Left kidney (tissue), 2 donors: Measurements from ENCODE around the gene RNF11. TPM values are rescaled to one million over a fixed set of nuclear protein-coding genes. Genes with fewer than 3 reads are reported as not detected.

Experiments used
- DNase-seq: peaks from one replicate; pipeline ENCODE4 v3.0.0-alpha.2; 2013
- polyA plus RNA-seq: library from polyadenylated mRNA; unstranded; fragments of 120-200 nt; gene quantifications from one replicate; pipeline ENCODE4 v1.2.1, GENCODE V29; 2013; ENCODE audit not compliant: insufficient read length

RNF11 gene
- polyA plus RNA-seq, 1 donor = 119 TPM

DNA sequence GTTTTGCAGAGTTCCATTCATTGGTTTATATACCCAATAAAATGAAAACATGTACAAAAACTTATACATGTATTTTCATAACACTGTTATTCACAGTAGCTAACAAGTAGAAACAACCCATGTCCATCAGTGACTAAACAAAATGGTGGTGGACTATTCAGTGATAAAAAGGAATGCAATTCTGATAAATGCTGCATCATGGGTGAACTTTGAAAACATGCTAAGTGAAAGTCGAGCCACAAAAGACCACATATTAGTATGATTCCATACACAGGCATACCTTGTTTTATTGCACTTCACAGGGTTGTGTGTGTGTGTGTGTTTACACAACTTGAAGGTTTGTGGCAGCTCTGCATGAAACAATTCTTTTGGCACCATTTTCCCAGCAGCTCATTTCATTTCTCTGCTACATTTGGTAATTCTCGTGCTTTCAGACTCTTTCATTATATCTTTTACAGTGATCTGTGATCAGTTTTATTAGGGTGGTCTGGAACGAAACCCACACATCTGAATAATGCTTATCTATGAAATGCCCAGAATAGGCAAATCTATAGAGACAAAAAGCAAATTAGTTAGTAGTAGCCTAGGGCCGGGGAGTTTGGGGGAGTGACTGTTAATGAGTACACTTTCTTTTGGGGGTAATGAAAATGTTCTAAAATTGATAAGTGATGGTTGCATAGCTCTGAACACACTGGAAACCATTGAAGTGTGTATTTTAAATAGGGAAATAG is 27.2 kb downstream of the RNF11 start:
- no peak for DNase-seq

- DNase-seq = no peak
These were observed 28.4 kb downstream of the RNF11 start for GRCh38 chr1:51264451-51264850.

DNA sequence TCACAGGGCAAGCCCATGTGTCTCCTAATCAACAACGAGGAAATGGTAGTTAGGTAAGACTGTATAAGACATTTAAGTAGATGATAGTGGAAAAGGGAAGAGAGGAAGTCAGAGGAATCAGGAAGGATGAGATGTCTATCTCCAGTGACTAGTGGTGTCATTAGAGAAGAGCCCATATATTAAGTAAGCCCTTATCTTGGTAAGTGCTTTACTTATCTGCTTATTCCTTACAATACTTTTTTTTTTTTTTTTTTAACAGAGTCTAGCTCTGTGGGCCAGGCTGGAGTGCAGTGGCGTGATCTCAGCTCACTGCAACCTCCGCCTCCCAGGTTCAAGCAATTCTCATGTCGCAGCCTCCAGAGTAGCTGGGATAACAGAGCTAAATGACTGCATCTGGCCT is 29.5 kb downstream of the RNF11 start:
- no peak for DNase-seq

DNA sequence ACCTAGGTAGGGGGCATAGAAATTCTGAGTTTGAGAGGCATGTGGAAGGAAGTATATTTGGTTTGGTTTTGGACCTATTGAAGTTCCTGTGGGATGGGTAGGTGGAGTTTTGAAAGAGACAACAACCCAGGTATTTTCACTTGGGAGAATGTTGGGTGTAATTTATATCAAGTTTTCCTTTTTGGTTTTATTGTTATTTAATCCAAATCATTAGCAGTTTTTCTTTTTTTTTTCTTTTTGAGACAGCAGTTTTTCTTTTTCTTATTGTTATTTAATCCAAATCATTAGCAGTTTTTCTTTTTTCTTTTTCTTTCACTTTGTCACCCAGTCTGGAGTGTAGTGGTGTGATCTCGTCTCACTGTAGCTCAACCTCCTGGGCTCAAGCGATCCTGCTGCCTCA is 30.1 kb downstream of the RNF11 start:
- no peak for DNase-seq

- DNase-seq = no peak
These were observed 30.7 kb downstream of the RNF11 start for GRCh38 chr1:51266791-51267190.

DNA sequence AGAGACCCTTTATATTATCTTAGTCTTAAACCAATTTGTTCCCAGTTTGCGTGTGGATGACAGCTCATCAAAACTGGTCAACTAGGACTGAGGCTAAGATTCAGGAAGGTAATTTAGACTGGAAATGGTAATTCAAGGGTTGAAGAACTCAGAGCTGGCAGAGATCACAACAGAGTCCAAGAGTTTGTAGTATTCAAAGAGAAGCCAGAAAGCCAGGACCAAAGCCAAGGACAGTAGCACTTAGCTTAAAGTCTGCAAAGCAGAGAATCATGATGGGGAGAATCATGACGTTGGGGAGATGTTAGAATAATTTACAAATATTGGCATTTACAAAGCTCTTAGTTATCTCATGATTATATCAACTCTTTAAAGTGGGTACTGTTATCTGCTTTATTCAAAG is 32.6 kb downstream of the RNF11 start:
- DNase-seq = no peak

DNA sequence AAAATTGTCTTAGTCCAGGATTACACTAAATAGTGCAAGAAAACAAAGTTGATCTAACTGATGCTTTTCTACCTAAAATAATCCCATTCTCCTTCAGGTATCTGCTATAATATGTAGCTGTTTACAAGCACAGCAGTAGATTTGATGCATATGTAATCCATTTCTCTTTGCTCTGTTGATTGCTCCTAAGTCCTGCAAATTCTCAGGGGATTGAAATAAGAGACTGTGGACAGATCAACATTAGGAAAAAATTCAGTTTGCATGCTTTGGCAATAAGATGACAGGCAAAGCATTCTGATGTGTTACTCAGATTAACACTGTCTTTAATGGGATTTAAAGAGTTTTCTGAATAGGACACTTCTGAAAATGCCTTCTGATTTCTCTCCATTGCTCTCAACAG is 34.7 kb downstream of the RNF11 start:
- DNase-seq = no peak

- no peak for DNase-seq
These were observed 36.8 kb downstream of the RNF11 start for GRCh38 chr1:51272916-51273315.

DNA sequence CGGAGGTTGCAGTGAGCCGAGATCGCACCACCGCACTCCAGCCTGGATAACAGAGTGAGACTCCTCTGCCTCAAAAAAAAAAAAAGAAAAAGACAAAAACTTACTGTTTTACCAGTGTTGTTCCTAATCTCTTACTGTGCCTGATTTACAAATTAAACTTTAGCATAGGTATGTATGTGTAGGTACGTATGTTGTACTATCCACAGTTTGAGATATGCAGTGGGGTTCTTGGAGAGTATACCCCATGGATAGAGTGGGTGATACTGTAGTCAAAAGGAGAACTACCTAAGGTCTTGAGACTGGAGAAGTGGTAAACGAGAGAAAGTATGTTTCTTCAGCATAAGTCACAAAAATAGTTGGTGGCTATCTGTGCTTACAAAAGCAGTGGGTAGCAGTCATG is 38.6 kb downstream of the RNF11 start:
- no peak for DNase-seq

GRCh38 chr1:51276286-51276685 is 40.2 kb downstream of the RNF11 start:
- no peak for DNase-seq

DNA sequence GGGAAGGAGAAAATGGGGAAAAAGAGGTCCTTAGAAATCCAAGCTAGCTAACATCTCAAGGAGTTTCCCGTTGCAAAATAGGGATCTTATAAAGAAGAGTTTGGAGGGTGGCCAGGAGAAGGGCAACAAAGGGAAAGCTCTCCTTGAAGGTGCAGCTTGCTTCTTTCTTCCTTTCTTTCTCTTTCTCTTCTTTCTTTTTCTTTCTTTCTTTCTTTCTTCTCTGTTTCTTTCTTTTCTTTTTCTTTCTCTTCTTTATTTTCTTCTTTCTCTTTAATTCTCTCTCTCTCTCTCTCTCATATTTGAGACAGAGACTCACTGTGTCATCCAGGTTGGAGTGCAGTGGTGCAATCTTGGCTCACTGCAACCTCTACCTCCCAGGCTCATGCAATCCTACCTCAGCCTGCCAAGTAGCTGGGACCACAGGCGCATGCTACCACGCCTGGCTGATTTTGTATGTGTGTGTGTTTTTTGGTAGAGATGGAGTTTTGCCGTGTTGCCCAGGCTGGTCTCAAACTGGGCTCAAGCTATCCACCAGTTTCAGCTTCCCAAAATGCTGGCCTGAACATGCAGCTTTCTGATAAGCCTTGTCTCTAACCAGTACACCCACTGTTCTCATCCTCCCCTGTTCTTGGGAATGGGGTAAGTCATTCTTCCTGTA is 44.4 kb downstream of the RNF11 start:
- DNase-seq = no peak

- no peak for DNase-seq
These were observed 45.7 kb downstream of the RNF11 start for GRCh38 chr1:51281807-51282206.

- DNase-seq = no peak
These were observed 46.5 kb downstream of the RNF11 start for GRCh38 chr1:51282605-51283004.

DNA sequence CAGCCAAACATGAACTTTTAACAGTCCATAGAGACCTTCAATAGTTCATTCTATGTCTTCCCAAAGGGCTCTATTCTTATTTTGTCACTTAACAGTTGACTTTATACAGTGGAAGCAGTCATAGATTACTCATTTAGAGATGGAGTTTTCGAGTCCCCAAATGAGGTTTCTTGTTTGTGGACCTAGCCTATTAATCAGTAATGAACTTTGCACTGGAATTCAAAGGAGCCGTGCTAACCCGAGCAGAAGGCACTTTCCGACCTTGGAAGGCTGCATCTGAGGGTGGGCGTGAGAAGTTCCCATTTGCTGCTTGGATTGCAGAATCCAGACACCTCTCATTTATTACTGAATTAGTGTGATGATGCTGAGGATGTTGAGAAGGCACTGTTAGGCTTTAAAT is 47.9 kb downstream of the RNF11 start:
- no peak for DNase-seq

GRCh38 chr1:51284487-51284954 is 48.4 kb downstream of the RNF11 start:
- DNase-seq = no peak

GRCh38 chr1:51285055-51285454 is 49.0 kb downstream of the RNF11 start:
- DNase-seq = no peak

DNA sequence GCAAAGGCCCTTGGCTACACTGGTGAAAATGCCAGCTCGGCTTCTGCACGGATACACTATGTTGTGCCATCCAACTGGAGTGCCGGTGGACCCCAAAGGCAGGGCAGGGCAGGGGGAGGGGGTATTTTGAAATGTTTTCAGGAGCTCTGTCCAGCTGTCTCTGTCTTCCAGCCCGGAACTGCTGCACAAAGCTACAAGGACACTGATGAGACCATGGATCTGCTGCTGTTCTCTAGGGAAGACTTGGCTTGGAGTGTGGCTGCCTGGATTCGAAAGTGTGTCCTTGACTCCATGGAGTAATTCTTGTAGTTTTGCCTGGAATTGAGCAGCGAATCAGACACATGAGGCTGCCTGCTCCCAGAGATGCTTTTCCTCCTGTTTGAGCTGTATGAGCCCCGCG is 51.9 kb downstream of the RNF11 start:
- no peak for DNase-seq

DNA sequence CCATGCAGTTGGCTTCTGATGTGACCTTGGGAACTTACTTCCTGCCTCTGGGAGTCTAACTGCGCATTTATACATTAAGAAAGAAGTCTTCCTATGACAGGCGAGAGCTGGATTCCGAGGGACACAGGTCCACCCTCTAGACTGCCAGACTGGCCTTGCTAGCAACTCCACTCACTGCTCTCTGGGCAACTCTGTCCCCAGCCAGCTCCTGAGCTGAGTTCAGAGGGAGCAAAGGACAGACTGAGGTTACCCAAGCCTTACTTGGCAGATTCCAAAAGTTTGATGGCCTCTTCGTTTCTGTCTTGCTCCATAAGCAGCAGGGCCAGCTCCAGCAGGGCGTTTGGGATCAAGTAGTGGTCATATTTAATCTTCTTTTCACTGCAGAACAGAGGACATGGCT is 52.5 kb downstream of the RNF11 start:
- no peak for DNase-seq

DNA sequence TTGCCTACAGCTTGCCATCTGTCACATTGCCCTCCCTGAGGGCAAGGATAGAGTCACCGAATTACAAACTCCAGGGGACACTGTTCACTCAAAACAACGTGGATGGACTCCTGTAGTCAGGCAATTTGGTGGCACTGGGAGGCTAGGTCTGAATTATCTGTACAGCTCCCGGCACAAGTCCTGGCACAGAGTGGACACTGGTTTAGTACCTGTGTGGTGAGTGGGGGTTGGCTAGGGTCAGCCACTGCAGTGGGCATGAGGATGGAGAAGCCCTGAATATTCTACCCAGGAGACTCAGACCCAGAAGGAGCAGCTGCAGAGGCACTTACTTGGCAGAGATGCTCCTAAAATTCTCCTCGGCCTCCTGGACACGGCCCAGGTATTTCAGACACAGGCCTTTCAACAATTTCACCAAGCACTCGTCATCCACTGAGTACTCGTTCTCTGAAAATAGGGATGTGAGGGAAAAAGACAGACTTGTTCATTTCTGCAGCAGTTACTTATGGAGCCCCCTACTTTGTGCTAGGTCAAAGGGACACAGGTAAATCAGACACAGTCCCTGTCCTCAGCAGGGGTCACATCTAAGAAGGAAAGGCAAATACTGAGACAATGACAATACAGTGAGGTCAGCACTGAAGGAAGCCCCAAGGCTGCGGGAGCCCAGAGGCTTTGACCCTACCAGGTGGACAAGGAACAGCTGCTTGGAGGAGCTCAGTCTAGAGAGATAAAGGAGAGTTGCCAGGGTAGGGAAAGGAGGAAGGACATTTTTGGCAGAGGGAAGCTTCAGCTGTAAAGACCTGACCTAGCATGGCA is 53.8 kb downstream of the RNF11 start:
- no peak for DNase-seq

GRCh38 chr1:51290489-51290847 is 54.4 kb downstream of the RNF11 start:
- no peak for DNase-seq

GRCh38 chr1:51293898-51294515 is 57.9 kb downstream of the RNF11 start:
- DNase-seq = no peak

GRCh38 chr1:51294566-51295184 is 58.6 kb downstream of the RNF11 start:
- no peak for DNase-seq
